ENCODE measurements around the gene PCDH12. TPM values are rescaled to one million over a fixed set of nuclear protein-coding genes. Genes with fewer than 3 reads are reported as not detected.
A peak's percentile ranks its signal among the peaks of the same experiment; 100 is the strongest.

The PCDH12 gene
- total and polyA plus RNA-seq, 2 of the 8 experiments (the other 6 are each of a cell fraction or from before 2014, with no cell fraction given), result 0.06 to 0.17 TPM

DNA sequence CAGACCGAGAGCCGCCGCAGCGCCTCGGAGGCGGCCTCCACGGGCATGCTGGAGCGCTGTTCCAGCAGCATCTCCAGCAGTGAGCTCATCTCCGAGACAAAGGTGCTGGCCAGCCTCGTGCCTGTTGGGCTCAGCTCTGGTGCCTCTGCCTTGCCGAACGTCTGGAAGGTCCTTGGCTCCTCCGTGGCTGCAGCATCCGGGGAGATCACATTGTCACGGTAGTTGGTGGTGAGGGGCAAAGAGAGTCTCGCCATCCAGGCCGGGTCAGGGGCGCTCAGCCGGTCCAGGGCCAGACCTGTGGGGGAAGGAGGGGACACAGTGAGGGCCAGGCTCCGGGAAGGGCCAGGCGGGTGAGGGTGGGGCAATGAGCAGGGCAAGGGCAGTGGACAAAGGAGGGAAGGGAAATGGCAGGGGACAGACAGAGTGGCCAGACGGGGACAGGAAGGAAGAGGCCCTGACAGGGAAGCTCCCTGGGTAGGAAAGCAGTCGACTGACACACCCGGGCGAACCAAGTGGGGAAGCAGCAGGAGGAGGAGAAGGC is 12.4 kb downstream of the PCDH12 start (continued):
- TF ChIP-seq BCL11A (IDR thresholded peaks at IDR 0.05; ENCODE audit: low read depth in 2 of 2, low read length in 2 of 2) (no peak), POLR2A (IDR thresholded peaks at IDR 0.05; ENCODE audit: control extremely low read depth in 1 of 2, low read depth in 2 of 2, low read length in 2 of 2) (peak in 1 of 2 experiments; percentile 13; a peak in 1 of 3 replicates), JUN (IDR thresholded peaks at IDR 0.05; ENCODE audit: low read depth, low read length) (no peak), E2F6 (IDR thresholded peaks at IDR 0.05) (peak; percentile 26; the same call in 1 of the 2 replicates), SP1 (IDR thresholded peaks at IDR 0.05; ENCODE audit: low read depth, low read length) (no peak)
